SK-N-SH (cell line): ENCODE data around the gene PRKG1. TPM values are rescaled to one million over a fixed set of nuclear protein-coding genes. Genes with fewer than 3 reads are reported as not detected.

Experiments used
- CTCF ChIA-PET: fragments of 300-600, 350-600 bp; formaldehyde crosslinking; extraction: SDS; loops from one replicate; lab custom pipeline; 2021; lab: Yijun Ruan, JAX
- POLR2A ChIA-PET: fragments of 350-600 bp; sonication (Branson Sonifier 250); formaldehyde crosslinking; extraction: SDS; loops from one replicate; lab custom pipeline; 2020; ENCODE audit warnings: antibody characterized with exemption, inconsistent platforms; lab: Yijun Ruan, JAX
- DNase-seq: peaks from one replicate; pipeline ENCODE4 v3.0.0; 2012
- H2AFZ ChIP-seq: fragments of 200-600 bp; sonication (generic); 2 replicates; pipeline ENCODE4 v1.8.1; 2016; ENCODE audit warnings: antibody characterized with exemption, mild to moderate bottlenecking, low read depth
- H3F3A ChIP-seq: fragments of 200-600 bp; sonication (generic); replicated peaks from 2 replicates; pipeline ENCODE3; 2016; ENCODE audit warnings: antibody characterized with exemption, mild to moderate bottlenecking; ENCODE audit not compliant: insufficient read depth
- H3K27ac ChIP-seq, 2 experiments: fragments of 200-500 bp in 1 of 2; fragments of 200-600 bp in 1 of 2; sonication (Bioruptor generic) in 1 of 2; sonication (generic), shearing (Covaris generic) in 1 of 2; 2 replicates each; pipeline versions ENCODE4 v1.5.1 to v1.6.1; 2014 to 2016; ENCODE audit warnings: low read depth in 2 of 2, inconsistent platforms in 1 of 2, low read length in 1 of 2, mild to moderate bottlenecking in 1 of 2, mixed read lengths in 1 of 2
- H3K27me3 ChIP-seq: fragments of 200-600 bp; sonication (generic), shearing (Covaris generic); 2 replicates; pipeline ENCODE4 v1.6.1; 2016; ENCODE audit warnings: mixed run types; ENCODE audit not compliant: insufficient read depth
- H3K36me3 ChIP-seq, 2 experiments: fragments of 200-500 bp in 1 of 2; fragments of 200-600 bp in 1 of 2; sonication (Bioruptor generic) in 1 of 2; sonication (generic) in 1 of 2; replicated peaks in 1 of 2; 2 replicates each; pipeline versions ENCODE3 to v1.5.1; 2014 to 2016; ENCODE audit warnings: low read length in 1 of 2, mild to moderate bottlenecking in 1 of 2; ENCODE audit not compliant: insufficient read depth in 2 of 2, control insufficient read depth in 1 of 2
- H3K4me1 ChIP-seq, 2 experiments: fragments of 200-500 bp in 1 of 2; fragments of 200-600 bp in 1 of 2; sonication (Bioruptor generic) in 1 of 2; sonication (generic), shearing (Covaris generic) in 1 of 2; 2 replicates each; pipeline versions ENCODE4 v1.5.1 to v1.6.1; 2014 to 2016; ENCODE audit warnings: low read depth in 1 of 2, low read length in 1 of 2, mixed run types in 1 of 2; ENCODE audit not compliant: insufficient read depth in 2 of 2, control insufficient read depth in 1 of 2
- H3K4me2 ChIP-seq: fragments of 200-600 bp; sonication (generic), shearing (Covaris generic); 2 replicates; pipeline ENCODE4 v1.6.1; 2017; ENCODE audit warnings: mixed run types
- H3K4me3 ChIP-seq, 2 experiments: fragments of 200-500 bp in 1 of 2; fragments of 200-600 bp in 1 of 2; sonication (Bioruptor generic) in 1 of 2; sonication (generic), shearing (Covaris generic) in 1 of 2; 2 replicates each; pipeline versions ENCODE4 v1.5.1 to v1.8.1; 2014 to 2016; ENCODE audit warnings: low read depth in 2 of 2, inconsistent platforms in 1 of 2, low read length in 1 of 2, mild to moderate bottlenecking in 1 of 2, mixed read lengths in 1 of 2, moderate library complexity in 1 of 2
- H3K79me2 ChIP-seq: fragments of 200-600 bp; sonication (generic); 2 replicates; pipeline ENCODE4 v1.8.1; 2017; ENCODE audit warnings: mild to moderate bottlenecking; ENCODE audit not compliant: insufficient read depth
- H3K9ac ChIP-seq: fragments of 200-600 bp; sonication (generic); 2 replicates; pipeline ENCODE4 v1.6.1; 2017; ENCODE audit warnings: mixed run types
- H3K9me2 ChIP-seq: fragments of 200-600 bp; sonication (generic); 2 replicates; pipeline ENCODE4 v1.6.1; 2017; ENCODE audit warnings: mixed run types
- H3K9me3 ChIP-seq: fragments of 200-600 bp; sonication (generic); 2 replicates; pipeline ENCODE4 v1.6.1; 2017; ENCODE audit warnings: mixed run types, mild to moderate bottlenecking, moderate library complexity
- H4K20me1 ChIP-seq: fragments of 200-600 bp; sonication (generic); 2 replicates; pipeline ENCODE4 v1.6.1; 2017; ENCODE audit warnings: mild to moderate bottlenecking, mixed run types; ENCODE audit not compliant: insufficient read depth
- CHD2 ChIP-seq: fragments of 150-350 bp; IDR thresholded peaks from 2 replicates; pipeline ENCODE4 v1.6.1; 2018; ENCODE audit warnings: low read length; ENCODE audit not compliant: partially characterized antibody
- EP300 ChIP-seq, 2 experiments: IDR thresholded peaks; 2 replicates each; pipeline versions ENCODE4 v1.4.0 to v1.6.1; 2012; ENCODE audit warnings: borderline replicate concordance in 1 of 2, low read depth in 1 of 2, low read length in 1 of 2
- EZH2phosphoT487 ChIP-seq: fragments of 200-600 bp; sonication (generic); IDR thresholded peaks from 2 replicates; pipeline ENCODE4 v1.6.1; 2017; ENCODE audit warnings: low read depth, mixed run types, mild to moderate bottlenecking, antibody characterized with exemption, moderate library complexity, borderline replicate concordance
- FOSL2 ChIP-seq: IDR thresholded peaks from 2 replicates; pipeline ENCODE4 v1.4.0; 2012; ENCODE audit warnings: low read depth, mild to moderate bottlenecking, moderate library complexity, borderline replicate concordance
- FOXJ3 ChIP-seq: sonication (generic); formaldehyde crosslinking; IDR thresholded peaks from 2 replicates; pipeline ENCODE4 v1.5.1; 2020; ENCODE audit warnings: mild to moderate bottlenecking, missing genetic modification reagents
- FOXM1 ChIP-seq: IDR thresholded peaks from 2 replicates; pipeline ENCODE4 v1.4.0; 2012; ENCODE audit warnings: low read depth, mild to moderate bottlenecking
- MEF2A ChIP-seq: IDR thresholded peaks from 2 replicates; pipeline ENCODE4 v1.4.0; 2012; ENCODE audit warnings: low read depth, borderline replicate concordance
- NFIC ChIP-seq: IDR thresholded peaks from 2 replicates; pipeline ENCODE4 v1.4.0; 2012; ENCODE audit warnings: borderline replicate concordance
- RAD21 ChIP-seq: IDR thresholded peaks from 2 replicates; pipeline ENCODE4 v1.6.1; 2012; ENCODE audit warnings: mild to moderate bottlenecking, low read length
- RCOR1 ChIP-seq: fragments of 150-350 bp; IDR thresholded peaks from 2 replicates; pipeline ENCODE4 v1.6.1; 2017; ENCODE audit warnings: antibody characterized with exemption, low read length
- RFX5 ChIP-seq: IDR thresholded peaks from 2 replicates; pipeline ENCODE4 v1.6.1; 2012; ENCODE audit warnings: mild to moderate bottlenecking, improper control_type of control experiment, low read length
- RXRA ChIP-seq: IDR thresholded peaks from 2 replicates; pipeline ENCODE4 v1.4.0; 2012; ENCODE audit warnings: low read depth, mild to moderate bottlenecking, borderline replicate concordance
- SIN3A ChIP-seq: IDR thresholded peaks from 2 replicates; pipeline ENCODE4 v1.6.1; 2012; ENCODE audit warnings: low read depth, mild to moderate bottlenecking, low read length, moderate library complexity, borderline replicate concordance
- SMC3 ChIP-seq: IDR thresholded peaks from 2 replicates; pipeline ENCODE4 v1.6.1; 2012; ENCODE audit warnings: low read depth, low read length, improper control_type of control experiment
- YY1 ChIP-seq: IDR thresholded peaks from 2 replicates; pipeline ENCODE4 v1.4.0; 2012; ENCODE audit warnings: low read depth, mild to moderate bottlenecking
- WGBS: methylation state at CpG from one replicate; pipeline ENCODE4 v1.1.6; 2017; ENCODE audit warnings: low lambda C conversion rate; 5-methylcytosine and 5-hydroxymethylcytosine counted together
- polyA plus RNA-seq, 3 experiments: library from polyadenylated mRNA; depleted of rRNA; stranded (reverse); fragments of >200 nt; gene quantifications; 2 replicates each; pipeline ENCODE4 v1.2.3, GENCODE V29; 2012
- TF ChIP-seq, protein P1 (sequence below): fragments of 150-350 bp; IDR thresholded peaks from 2 replicates; pipeline ENCODE4 v1.6.1; 2016; ENCODE audit warnings: mild to moderate bottlenecking, low read depth, low read length
- TF ChIP-seq, protein P2 (sequence below): IDR thresholded peaks from 2 replicates; pipeline ENCODE4; 2012
- TF ChIP-seq, protein P3 (sequence below): fragments of 200-600 bp; sonication (generic); IDR thresholded peaks from 2 replicates; pipeline ENCODE4 v1.6.1; 2017; ENCODE audit warnings: antibody characterized with exemption, mild to moderate bottlenecking, moderate library complexity
- TF ChIP-seq, protein P4 (sequence below): IDR thresholded peaks from 2 replicates; pipeline ENCODE4 v1.4.0; 2012; ENCODE audit warnings: low read depth, borderline replicate concordance
- TF ChIP-seq, protein P5 (sequence below): IDR thresholded peaks from 2 replicates; pipeline ENCODE4 v1.4.0; 2012; ENCODE audit warnings: low read depth

The PRKG1 gene
- polyA plus RNA-seq, 1 of the 3 experiments (the other 2 are of a cell fraction): 4.1 TPM

DNA sequence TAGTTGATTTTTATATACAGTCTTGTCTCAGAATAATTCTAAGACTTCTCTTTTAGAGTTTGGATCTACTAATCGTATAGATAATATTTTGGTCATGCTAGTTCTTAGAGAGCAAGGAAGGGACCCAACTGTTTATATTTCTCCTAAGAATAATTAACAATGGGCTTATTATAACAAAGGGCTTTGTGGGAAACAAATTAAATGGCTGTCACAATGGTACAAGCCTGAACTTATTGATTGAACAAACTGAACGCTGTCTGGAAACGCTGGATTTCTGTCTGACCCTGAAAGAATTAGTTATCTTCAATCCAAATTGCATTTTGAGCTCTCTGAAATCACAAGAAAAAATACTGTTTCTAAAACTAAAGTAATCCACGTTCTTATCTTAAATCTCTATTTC is 568.3 kb downstream of the PRKG1 start:
- H3K36me3 ChIP-seq: no peaks in the 10 kb centered on the region
- H3F3A ChIP-seq: no peaks in the 10 kb centered on the region
- no peaks in the 10 kb centered on the region for H3K27me3 ChIP-seq
- no peak overlapping the region for H2AFZ ChIP-seq
- no peaks in the 10 kb centered on the region for H3K79me2 ChIP-seq
- peaks cover 0 to 8% of the 10 kb centered on the region in 2 experiments; a peak in 1 of 4 replicates for H3K4me1 ChIP-seq
- H3K4me3 ChIP-seq: no peak overlapping the region
- peak overlapping the region in 1 of 2 experiments; percentile 22; a peak in 1 of 4 replicates for H3K27ac ChIP-seq
- peak overlapping the region; percentile 23; the same call in 1 of the 2 replicates for H3K4me2 ChIP-seq
- no peaks in the 10 kb centered on the region for H3K9me3 ChIP-seq
- TF ChIP-seq FOXJ3 (CRISPR knock-in tag) (no peak), FOSL2 (no peak), RXRA (no peak)
- no peak for DNase-seq
- POLR2A ChIA-PET: no interaction called here
- WGBS: 42% methylated on average over 4 of the region's 4 CpGs
- no peak overlapping the region for H3K9ac ChIP-seq
- CTCF ChIA-PET: no interaction called here
- H3K9me2 ChIP-seq: no peaks in the 10 kb centered on the region
- H4K20me1 ChIP-seq: no peaks in the 10 kb centered on the region

DNA sequence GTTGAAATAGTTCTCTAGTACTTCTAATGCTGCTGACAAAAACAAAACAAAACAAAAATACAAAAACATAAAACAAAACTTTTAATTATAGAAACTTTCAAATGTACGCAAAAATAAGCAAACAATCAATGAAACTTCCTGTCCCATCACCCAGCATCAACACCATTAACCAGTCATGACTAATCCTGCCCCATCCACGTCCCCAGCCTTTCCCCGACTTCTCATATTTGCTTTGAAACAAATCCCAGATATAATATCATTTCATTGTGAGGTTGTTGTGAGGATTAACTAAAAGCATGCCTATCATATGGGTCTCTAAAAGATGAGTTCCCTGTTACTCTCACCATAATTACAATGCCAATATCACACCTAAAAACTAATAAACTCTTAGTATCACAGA is 569.4 kb downstream of the PRKG1 start:
- TF ChIP-seq SMC3 (no peak), FOSL2 (no peak), RAD21 (no peak), FOXM1 (no peak), MEF2A (no peak), RFX5 (no peak), CHD2 (no peak), SIN3A (no peak), FOXJ3 (CRISPR knock-in tag) (no peak), RCOR1 (no peak), EZH2phosphoT487 (no peak), YY1 (no peak), EP300 (IDR thresholded peaks at IDR 0.05; ENCODE audit: borderline replicate concordance in 1 of 2, low read depth in 1 of 2, low read length in 1 of 2) (no peak), NFIC (no peak)
- TF ChIP-seq, protein P1, sequence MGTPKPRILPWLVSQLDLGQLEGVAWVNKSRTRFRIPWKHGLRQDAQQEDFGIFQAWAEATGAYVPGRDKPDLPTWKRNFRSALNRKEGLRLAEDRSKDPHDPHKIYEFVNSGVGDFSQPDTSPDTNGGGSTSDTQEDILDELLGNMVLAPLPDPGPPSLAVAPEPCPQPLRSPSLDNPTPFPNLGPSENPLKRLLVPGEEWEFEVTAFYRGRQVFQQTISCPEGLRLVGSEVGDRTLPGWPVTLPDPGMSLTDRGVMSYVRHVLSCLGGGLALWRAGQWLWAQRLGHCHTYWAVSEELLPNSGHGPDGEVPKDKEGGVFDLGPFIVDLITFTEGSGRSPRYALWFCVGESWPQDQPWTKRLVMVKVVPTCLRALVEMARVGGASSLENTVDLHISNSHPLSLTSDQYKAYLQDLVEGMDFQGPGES: no peak
- TF ChIP-seq, protein P2, sequence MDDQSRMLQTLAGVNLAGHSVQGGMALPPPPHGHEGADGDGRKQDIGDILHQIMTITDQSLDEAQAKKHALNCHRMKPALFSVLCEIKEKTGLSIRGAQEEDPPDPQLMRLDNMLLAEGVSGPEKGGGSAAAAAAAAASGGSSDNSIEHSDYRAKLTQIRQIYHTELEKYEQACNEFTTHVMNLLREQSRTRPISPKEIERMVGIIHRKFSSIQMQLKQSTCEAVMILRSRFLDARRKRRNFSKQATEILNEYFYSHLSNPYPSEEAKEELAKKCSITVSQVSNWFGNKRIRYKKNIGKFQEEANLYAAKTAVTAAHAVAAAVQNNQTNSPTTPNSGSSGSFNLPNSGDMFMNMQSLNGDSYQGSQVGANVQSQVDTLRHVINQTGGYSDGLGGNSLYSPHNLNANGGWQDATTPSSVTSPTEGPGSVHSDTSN: no peak
- TF ChIP-seq, protein P3, sequence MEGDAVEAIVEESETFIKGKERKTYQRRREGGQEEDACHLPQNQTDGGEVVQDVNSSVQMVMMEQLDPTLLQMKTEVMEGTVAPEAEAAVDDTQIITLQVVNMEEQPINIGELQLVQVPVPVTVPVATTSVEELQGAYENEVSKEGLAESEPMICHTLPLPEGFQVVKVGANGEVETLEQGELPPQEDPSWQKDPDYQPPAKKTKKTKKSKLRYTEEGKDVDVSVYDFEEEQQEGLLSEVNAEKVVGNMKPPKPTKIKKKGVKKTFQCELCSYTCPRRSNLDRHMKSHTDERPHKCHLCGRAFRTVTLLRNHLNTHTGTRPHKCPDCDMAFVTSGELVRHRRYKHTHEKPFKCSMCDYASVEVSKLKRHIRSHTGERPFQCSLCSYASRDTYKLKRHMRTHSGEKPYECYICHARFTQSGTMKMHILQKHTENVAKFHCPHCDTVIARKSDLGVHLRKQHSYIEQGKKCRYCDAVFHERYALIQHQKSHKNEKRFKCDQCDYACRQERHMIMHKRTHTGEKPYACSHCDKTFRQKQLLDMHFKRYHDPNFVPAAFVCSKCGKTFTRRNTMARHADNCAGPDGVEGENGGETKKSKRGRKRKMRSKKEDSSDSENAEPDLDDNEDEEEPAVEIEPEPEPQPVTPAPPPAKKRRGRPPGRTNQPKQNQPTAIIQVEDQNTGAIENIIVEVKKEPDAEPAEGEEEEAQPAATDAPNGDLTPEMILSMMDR: no peak
- TF ChIP-seq, protein P4, sequence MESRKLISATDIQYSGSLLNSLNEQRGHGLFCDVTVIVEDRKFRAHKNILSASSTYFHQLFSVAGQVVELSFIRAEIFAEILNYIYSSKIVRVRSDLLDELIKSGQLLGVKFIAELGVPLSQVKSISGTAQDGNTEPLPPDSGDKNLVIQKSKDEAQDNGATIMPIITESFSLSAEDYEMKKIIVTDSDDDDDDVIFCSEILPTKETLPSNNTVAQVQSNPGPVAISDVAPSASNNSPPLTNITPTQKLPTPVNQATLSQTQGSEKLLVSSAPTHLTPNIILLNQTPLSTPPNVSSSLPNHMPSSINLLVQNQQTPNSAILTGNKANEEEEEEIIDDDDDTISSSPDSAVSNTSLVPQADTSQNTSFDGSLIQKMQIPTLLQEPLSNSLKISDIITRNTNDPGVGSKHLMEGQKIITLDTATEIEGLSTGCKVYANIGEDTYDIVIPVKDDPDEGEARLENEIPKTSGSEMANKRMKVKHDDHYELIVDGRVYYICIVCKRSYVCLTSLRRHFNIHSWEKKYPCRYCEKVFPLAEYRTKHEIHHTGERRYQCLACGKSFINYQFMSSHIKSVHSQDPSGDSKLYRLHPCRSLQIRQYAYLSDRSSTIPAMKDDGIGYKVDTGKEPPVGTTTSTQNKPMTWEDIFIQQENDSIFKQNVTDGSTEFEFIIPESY: no peak
- TF ChIP-seq, protein P5, sequence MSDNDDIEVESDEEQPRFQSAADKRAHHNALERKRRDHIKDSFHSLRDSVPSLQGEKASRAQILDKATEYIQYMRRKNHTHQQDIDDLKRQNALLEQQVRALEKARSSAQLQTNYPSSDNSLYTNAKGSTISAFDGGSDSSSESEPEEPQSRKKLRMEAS: no peak
- Histone ChIP-seq H4K20me1 (no peaks in the 10 kb centered on the region), H3K79me2 (no peaks in the 10 kb centered on the region), H3K4me3 (no peak overlapping the region), H2AFZ (no peak overlapping the region), H3K4me2 (no peak overlapping the region), H3K27ac (no peak overlapping the region; a peak in 1 of 4 replicates), H3K9ac (no peak overlapping the region), H3K9me3 (no peaks in the 10 kb centered on the region), H3F3A (no peaks in the 10 kb centered on the region), H3K36me3 (no peaks in the 10 kb centered on the region), H3K9me2 (no peaks in the 10 kb centered on the region), H3K27me3 (no peaks in the 10 kb centered on the region), H3K4me1 (peaks cover 0 to 8% of the 10 kb centered on the region in 2 experiments; a peak in 1 of 4 replicates)
- ChIA-PET CTCF (interaction anchor here (0.9 kb wide), 1 partner anchor 10 kb away, joined by 4 read pairs; no protein-coding TSS in a partner anchor), POLR2A (no interaction called here)
- no peak for DNase-seq
- WGBS: 77% methylated on average over 3 of the region's 3 CpGs
